H1 (cell line): ENCODE measurements around the gene TAS2R19. TPM values are rescaled to one million over a fixed set of nuclear protein-coding genes. Genes with fewer than 3 reads are reported as not detected.

ENCODE experiments used
- CTCF ChIA-PET: fragments of 300-600 bp; sonication (Branson Sonifier 250); formaldehyde crosslinking; loops from one replicate; lab custom pipeline; 2021; ENCODE audit not compliant: partially characterized antibody; lab: Charles Lee
- POLR2A ChIA-PET: fragments of 300-600 bp; sonication (Branson Sonifier 250); formaldehyde crosslinking; loops from one replicate; lab custom pipeline; 2021; ENCODE audit warnings: inconsistent platforms; ENCODE audit not compliant: partially characterized antibody; lab: Charles Lee
- DNase-seq, 2 experiments: peaks; one replicate each; pipeline versions ENCODE4 v3.0.0 to v3.0.0-alpha.2; 2010 to 2022; ENCODE audit warnings: low spot score in 2 of 2, low read depth in 1 of 2, mixed read lengths in 1 of 2
- FAIRE-seq: peaks from 2 replicates; lab custom pipeline; 2011; peaks lifted over from hg19 to GRCh38; lab: Jason Lieb, UNC
- H2AFZ ChIP-seq: 2 replicates; pipeline ENCODE4 v1.8.1; 2012; ENCODE audit warnings: low read length, inconsistent platforms
- H2AK5ac ChIP-seq: 2 replicates; pipeline ENCODE4 v1.6.1; 2013; ENCODE audit warnings: low read depth, low read length
- H2BK120ac ChIP-seq: replicated peaks from 2 replicates; pipeline ENCODE3; 2013; ENCODE audit warnings: low read depth, low read length, inconsistent platforms
- H2BK12ac ChIP-seq: 2 replicates; pipeline ENCODE4 v1.6.1; 2013; ENCODE audit warnings: low read depth, low read length
- H2BK15ac ChIP-seq: 2 replicates; pipeline ENCODE4 v1.6.1; 2013; ENCODE audit warnings: low read length
- H2BK20ac ChIP-seq: 2 replicates; pipeline ENCODE4 v1.6.1; 2013; ENCODE audit warnings: low read length
- H2BK5ac ChIP-seq: 2 replicates; pipeline ENCODE4 v1.6.1; 2013; ENCODE audit warnings: low read depth, low read length
- H3K14ac ChIP-seq: 2 replicates; pipeline ENCODE4 v1.6.1; 2013; ENCODE audit warnings: inconsistent platforms; ENCODE audit not compliant: insufficient read length
- H3K18ac ChIP-seq: 2 replicates; pipeline ENCODE4 v1.6.1; 2013; ENCODE audit warnings: low read length; ENCODE audit errors: extremely low read depth
- H3K23ac ChIP-seq: 2 replicates; pipeline ENCODE4 v1.6.1; 2013; ENCODE audit warnings: inconsistent platforms; ENCODE audit not compliant: insufficient read length
- H3K23me2 ChIP-seq: 2 replicates; pipeline ENCODE4 v1.6.1; 2013; ENCODE audit warnings: low read depth, low read length
- H3K27ac ChIP-seq: 2 replicates; pipeline ENCODE4 v1.6.1; 2011; ENCODE audit warnings: low read depth, low read length, inconsistent platforms
- H3K27me3 ChIP-seq, 4 experiments: replicated peaks in 1 of 4; 1 replicate in 1 of 4; 2 replicates in 3 of 4; pipeline versions ENCODE4 v1.6.1 to v1.8.1; 2011 to 2013; ENCODE audit warnings: low read length in 3 of 4, mild to moderate bottlenecking in 3 of 4, inconsistent platforms in 2 of 4, mixed read lengths in 2 of 4, moderate library complexity in 1 of 4; ENCODE audit not compliant: control insufficient read depth in 3 of 4, insufficient read depth in 3 of 4; ENCODE audit errors: extremely low read depth in 1 of 4
- H3K36me3 ChIP-seq, 4 experiments: 2 replicates each; pipeline versions ENCODE4 v1.6.1 to v1.8.1; 2011 to 2013; ENCODE audit warnings: mild to moderate bottlenecking in 4 of 4, low read length in 3 of 4, moderate library complexity in 2 of 4, control low read depth in 1 of 4, inconsistent platforms in 1 of 4; ENCODE audit not compliant: insufficient read depth in 4 of 4, control insufficient read depth in 2 of 4
- H3K4ac ChIP-seq: replicated peaks from 2 replicates; pipeline ENCODE3; 2013; ENCODE audit warnings: low read length, low read depth, mixed read lengths, inconsistent platforms; ENCODE audit not compliant: insufficient read length
- H3K4me1 ChIP-seq, 4 experiments: replicated peaks in 1 of 4; 1 replicate in 1 of 4; 2 replicates in 3 of 4; pipeline versions ENCODE4 v1.6.1 to v1.8.1; 2011 to 2013; ENCODE audit warnings: low read length in 3 of 4, inconsistent platforms in 2 of 4, mixed read lengths in 1 of 4; ENCODE audit not compliant: insufficient read depth in 4 of 4, control insufficient read depth in 3 of 4
- H3K4me2 ChIP-seq, 2 experiments: 2 replicates each; pipeline versions ENCODE4 v1.6.1 to v1.8.1; 2011 to 2013; ENCODE audit warnings: low read depth in 2 of 2, low read length in 2 of 2, control low read depth in 1 of 2, inconsistent platforms in 1 of 2, mild to moderate bottlenecking in 1 of 2; ENCODE audit not compliant: insufficient read depth in 1 of 2
- H3K4me3 ChIP-seq, 4 experiments: fragments of 200-600, 300-600 bp in 1 of 4; sonication (generic), shearing (Covaris generic), sonication (Bioruptor Twin) in 1 of 4; 2 replicates each; pipeline versions ENCODE4 v1.5.1 to v1.8.1; 2011 to 2016; ENCODE audit warnings: low read length in 4 of 4, low read depth in 3 of 4, control low read depth in 2 of 4, inconsistent platforms in 2 of 4, mild to moderate bottlenecking in 2 of 4, mixed read lengths in 1 of 4, moderate library complexity in 1 of 4; ENCODE audit not compliant: insufficient read depth in 2 of 4; ENCODE audit errors: extremely low read depth in 1 of 4
- H3K56ac ChIP-seq: replicated peaks from 2 replicates; pipeline ENCODE3; 2013; ENCODE audit warnings: low read depth, mild to moderate bottlenecking, mixed read lengths, low read length, inconsistent platforms; ENCODE audit not compliant: insufficient read length
- H3K79me1 ChIP-seq: 2 replicates; pipeline ENCODE4 v1.6.1; 2013; ENCODE audit warnings: low read depth, low read length, control low read depth
- H3K79me2 ChIP-seq, 2 experiments: 2 replicates each; pipeline versions ENCODE4 v1.6.1 to v1.8.1; 2012 to 2013; ENCODE audit warnings: low read length in 2 of 2, mild to moderate bottlenecking in 2 of 2, inconsistent platforms in 1 of 2; ENCODE audit not compliant: insufficient read depth in 2 of 2, control insufficient read depth in 1 of 2
- H3K9ac ChIP-seq, 4 experiments: replicated peaks in 1 of 4; 1 replicate in 1 of 4; 2 replicates in 3 of 4; pipeline versions ENCODE4 v1.6.1 to v1.8.1; 2011 to 2013; ENCODE audit warnings: low read depth in 3 of 4, low read length in 3 of 4, control low read depth in 2 of 4, mild to moderate bottlenecking in 2 of 4, moderate library complexity in 2 of 4, inconsistent platforms in 1 of 4; ENCODE audit errors: extremely low read depth in 1 of 4
- H3K9me3 ChIP-seq, 2 experiments: 2 replicates each; pipeline versions ENCODE4 v1.6.1 to v1.8.1; 2012 to 2013; ENCODE audit warnings: mild to moderate bottlenecking in 2 of 2, moderate library complexity in 2 of 2, control low read depth in 1 of 2, inconsistent platforms in 1 of 2, low read depth in 1 of 2, low read length in 1 of 2, mixed read lengths in 1 of 2; ENCODE audit not compliant: insufficient read depth in 2 of 2
- H4K20me1 ChIP-seq, 2 experiments: replicated peaks in 1 of 2; 2 replicates each; pipeline versions ENCODE3 to v1.8.1; 2011 to 2013; ENCODE audit warnings: inconsistent platforms in 2 of 2, low read length in 2 of 2, mild to moderate bottlenecking in 1 of 2; ENCODE audit not compliant: insufficient read depth in 2 of 2, control insufficient read depth in 1 of 2
- H4K5ac ChIP-seq: 2 replicates; pipeline ENCODE4 v1.6.1; 2013; ENCODE audit warnings: low read length, low read depth, mixed read lengths, inconsistent platforms; ENCODE audit not compliant: insufficient read length
- H4K8ac ChIP-seq: 2 replicates; pipeline ENCODE4 v1.8.0; 2013; ENCODE audit warnings: mild to moderate bottlenecking, moderate library complexity, low read length, inconsistent platforms; ENCODE audit not compliant: insufficient read depth; ENCODE audit errors: extremely low read depth
- H4K91ac ChIP-seq: replicated peaks from 2 replicates; pipeline ENCODE3; 2013; ENCODE audit warnings: low read length, mixed read lengths, inconsistent platforms; ENCODE audit not compliant: insufficient read length
- BACH1 ChIP-seq: IDR thresholded peaks from 2 replicates; pipeline ENCODE4 v1.6.1; 2012; ENCODE audit warnings: low read length, improper control_type of control experiment
- CBX8 ChIP-seq: fragments of 300-800, 300-1000 bp; sonication (generic); IDR thresholded peaks from 2 replicates; pipeline ENCODE4 v1.7.1; 2016; ENCODE audit warnings: low read depth, low read length, borderline replicate concordance
- TBP ChIP-seq: IDR thresholded peaks from 2 replicates; pipeline ENCODE4 v1.6.1; 2011; ENCODE audit warnings: low read depth, low read length, improper control_type of control experiment
- TEAD4 ChIP-seq: IDR thresholded peaks from 2 replicates; pipeline ENCODE4 v1.6.1; 2012; ENCODE audit warnings: low read depth, low read length, inconsistent platforms, mixed read lengths
- ZNF274 ChIP-seq: IDR thresholded peaks from 2 replicates; pipeline ENCODE4 v1.7.0; 2012; ENCODE audit warnings: low read length, borderline replicate concordance; ENCODE audit errors: extremely low read depth
- WGBS, 2 experiments: shearing (Covaris generic) in 1 of 2; methylation state at CpG; one replicate each; pipeline versions ENCODE4 v1.1.6 to v1.1.7; 2013 to 2015; ENCODE audit warnings: low lambda C conversion rate in 2 of 2, mixed read lengths in 2 of 2, inconsistent platforms in 1 of 2, low coverage in 1 of 2, missing lambda C conversion rate in 1 of 2; ENCODE audit not compliant: insufficient replicate concordance in 2 of 2, insufficient coverage in 1 of 2, insufficient read length in 1 of 2; ENCODE audit errors: extremely low coverage in 1 of 2, missing lambda C conversion rate in 1 of 2; 5-methylcytosine and 5-hydroxymethylcytosine counted together
- polyA plus RNA-seq, 7 experiments: library from polyadenylated mRNA; depleted of rRNA in 3 of 7; stranded (reverse) in 5 of 7; unstranded in 2 of 7; fragments of >200 nt in 5 of 7; fragments of 200-250 nt in 2 of 7; gene quantifications; 1 replicate in 5 of 7; 2 replicates in 1 of 7; 4 replicates in 1 of 7; pipeline versions ENCODE4 v1.2.1 to v1.2.3, GENCODE V29; 2011 to 2013; ENCODE audit warnings: missing spikeins in 2 of 7, mixed read lengths in 2 of 7
- total RNA-seq: library from RNA; stranded (reverse); fragmentation: NEBNext Ultra II Directional; extraction: Animal tissue kit (Norgen Biotek cat#: 25700); gene quantifications from 2 replicates; pipeline ENCODE4 v1.2.1, GENCODE V29; 2021
- TF ChIP-seq, protein P1 (sequence below): IDR thresholded peaks from 2 replicates; pipeline ENCODE4 v1.6.1; 2011; ENCODE audit warnings: low read length, improper control_type of control experiment

Gene TAS2R19
- total and polyA plus RNA-seq, 2 of the 8 experiments (the other 6 are each of a cell fraction or from before 2014, with no cell fraction given), result 0.97 to 0.99 TPM

DNA sequence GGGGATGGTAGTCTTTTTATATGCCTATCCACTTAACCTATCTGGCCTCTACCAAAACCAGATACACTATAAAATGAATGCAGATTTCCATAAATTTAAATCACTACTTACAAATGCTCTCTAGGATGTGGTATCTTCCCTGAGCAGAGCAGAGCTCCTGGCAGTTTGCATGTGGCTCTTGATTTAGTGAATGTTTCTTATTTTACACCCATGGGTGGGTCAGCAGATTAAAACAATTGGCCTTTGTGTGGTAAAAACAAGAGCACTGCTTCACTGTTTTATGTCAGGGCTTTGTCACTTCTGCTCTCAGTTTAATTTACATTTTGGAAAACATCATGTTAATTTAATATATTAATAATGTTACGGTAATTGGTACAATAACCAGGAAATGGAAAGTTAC lies 5.5 kb downstream of the TAS2R19 start:
- Histone ChIP-seq H3K27me3 (no peaks in the 10 kb centered on the region), H3K36me3 (no peaks in the 10 kb centered on the region), H3K56ac (no peak overlapping the region), H2BK5ac (no peak overlapping the region), H4K5ac (no peak overlapping the region), H3K9ac (no peak overlapping the region), H3K18ac (no peak overlapping the region), H3K9me3 (no peaks in the 10 kb centered on the region), H3K79me1 (no peaks in the 10 kb centered on the region), H3K4me3 (no peak overlapping the region), H3K4me2 (no peak overlapping the region), H3K23me2 (no peaks in the 10 kb centered on the region), H2BK15ac (no peak overlapping the region), H3K4ac (no peak overlapping the region), H4K8ac (no peak overlapping the region), H2AFZ (no peak overlapping the region), H3K79me2 (no peaks in the 10 kb centered on the region), H3K27ac (no peak overlapping the region), H2BK12ac (no peak overlapping the region), H3K4me1 (no peaks in the 10 kb centered on the region), H3K14ac (no peak overlapping the region), H3K23ac (no peak overlapping the region), H2AK5ac (no peak overlapping the region), H2BK120ac (no peak overlapping the region), H4K91ac (no peak overlapping the region), H4K20me1 (no peaks in the 10 kb centered on the region), H2BK20ac (no peak overlapping the region)
- DNase-seq, result no peak
- 91% methylated on average over 1 of the region's 1 CpG; no CpG with 5 or more reads in 1 of the 2 experiments for WGBS, 2 experiments
- TF ChIP-seq CBX8 (no peak), ZNF274 (no peak), TBP (no peak), TEAD4 (no peak), BACH1 (no peak)
- TF ChIP-seq, protein P1, sequence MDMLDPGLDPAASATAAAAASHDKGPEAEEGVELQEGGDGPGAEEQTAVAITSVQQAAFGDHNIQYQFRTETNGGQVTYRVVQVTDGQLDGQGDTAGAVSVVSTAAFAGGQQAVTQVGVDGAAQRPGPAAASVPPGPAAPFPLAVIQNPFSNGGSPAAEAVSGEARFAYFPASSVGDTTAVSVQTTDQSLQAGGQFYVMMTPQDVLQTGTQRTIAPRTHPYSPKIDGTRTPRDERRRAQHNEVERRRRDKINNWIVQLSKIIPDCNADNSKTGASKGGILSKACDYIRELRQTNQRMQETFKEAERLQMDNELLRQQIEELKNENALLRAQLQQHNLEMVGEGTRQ, result no peak
- ChIA-PET POLR2A (interaction anchor here (0.6 kb wide), 2 partner anchors 54 to 56 kb away, joined by 3 read pairs; no protein-coding TSS in a partner anchor), CTCF (interaction anchor here (1.1 kb wide), 1 partner anchor 470 kb away, joined by 3 read pairs; no protein-coding TSS in a partner anchor)
- FAIRE-seq, result no peak
